Natural killer cell (primary cell): ENCODE data around the gene ELOB. TPM values are rescaled to one million over a fixed set of nuclear protein-coding genes. Genes with fewer than 3 reads are reported as not detected.
A peak's percentile ranks its signal among the peaks of the same experiment; 100 is the strongest.

Experiments used
- ATAC-seq, 3 donors: fragments of 150-1000 bp in 2 of 3; fragments of 200-7000 bp in 1 of 3; cut with Tn5 transposase; 1 replicate in 1 of 3; 2 replicates in 2 of 3; pipeline ENCODE4 v1.10.0; 2021; ENCODE audit warnings: mild to moderate bottlenecking in 2 of 3, moderate library complexity in 2 of 3
- DNase-seq, 2 donors: peaks; one replicate each; pipeline versions ENCODE4 v3.0.0 to v3.0.0-alpha.2; 2013 to 2021; ENCODE audit warnings: mixed read lengths in 1 of 2
- H3K27ac ChIP-seq: one replicate; pipeline ENCODE4 v1.5.1; 2013; ENCODE audit warnings: mild to moderate bottlenecking, low read length
- H3K27me3 ChIP-seq: one replicate; pipeline ENCODE4 v1.6.1; 2013; ENCODE audit warnings: low read length; ENCODE audit not compliant: control insufficient read depth, insufficient read depth
- H3K36me3 ChIP-seq: one replicate; pipeline ENCODE4 v1.6.1; 2013; ENCODE audit warnings: low read length; ENCODE audit not compliant: control insufficient read depth, insufficient read depth
- H3K4me1 ChIP-seq: one replicate; pipeline ENCODE4 v1.6.1; 2013; ENCODE audit warnings: low read length; ENCODE audit not compliant: control insufficient read depth, insufficient read depth
- H3K4me3 ChIP-seq: one replicate; pipeline ENCODE4 v1.5.1; 2013; ENCODE audit warnings: low read length
- H3K9me3 ChIP-seq: one replicate; pipeline ENCODE4 v1.6.1; 2013; ENCODE audit warnings: low read length; ENCODE audit not compliant: control insufficient read depth, insufficient read depth
- H3K27ac Mint-ChIP-seq, 2 donors: one replicate each; pipeline ENCODE4 v1.8.0; 2022; ENCODE audit warnings: mild to moderate bottlenecking in 2 of 2, mixed read lengths in 2 of 2, moderate library complexity in 1 of 2
- H3K27me3 Mint-ChIP-seq, 2 donors: one replicate each; pipeline ENCODE4 v1.8.0; 2022; ENCODE audit warnings: low read depth in 2 of 2, mixed read lengths in 2 of 2
- H3K36me3 Mint-ChIP-seq: one replicate; pipeline ENCODE4 v1.8.0; 2022; ENCODE audit warnings: mixed read lengths
- H3K4me1 Mint-ChIP-seq, 2 donors: one replicate each; pipeline ENCODE4 v1.8.0; 2022; ENCODE audit warnings: mixed read lengths in 2 of 2
- H3K4me3 Mint-ChIP-seq: one replicate; pipeline ENCODE4 v1.8.0; 2022; ENCODE audit warnings: mild to moderate bottlenecking, moderate library complexity, mixed read lengths
- H3K9me3 Mint-ChIP-seq, 2 donors: one replicate each; pipeline ENCODE4 v1.8.0; 2022; ENCODE audit warnings: mixed read lengths in 2 of 2
- WGBS: methylation state at CpG from one replicate; pipeline ENCODE4 v1.1.7; 2013; ENCODE audit warnings: missing lambda C conversion rate; ENCODE audit not compliant: insufficient coverage; 5-methylcytosine and 5-hydroxymethylcytosine counted together
- intact Hi-C: fragments of 100-400 bp; cut with micrococcal nuclease; formaldehyde crosslinking; loops from one replicate; pipeline ENCODE4 v1.14.2; 2022
- total RNA-seq, 4 donors: library from RNA; stranded (reverse); fragments of 120-200 nt in 1 of 4; gene quantifications; one replicate each; pipeline versions ENCODE4 v1.2.3 to v1.2.4, GENCODE V29; 2013 to 2022
- TF ChIP-seq, protein P1 (sequence below): fragments of 200-600 bp; IDR thresholded peaks from one replicate; pipeline ENCODE4 v1.8.0; 2022; ENCODE audit warnings: antibody characterized with exemption

The ELOB gene
- total RNA-seq, 3 donors from 2014 or later (not counting 1 experiment from before 2014, with no cell fraction given): 146 to 207 (median 161) TPM

DNA sequence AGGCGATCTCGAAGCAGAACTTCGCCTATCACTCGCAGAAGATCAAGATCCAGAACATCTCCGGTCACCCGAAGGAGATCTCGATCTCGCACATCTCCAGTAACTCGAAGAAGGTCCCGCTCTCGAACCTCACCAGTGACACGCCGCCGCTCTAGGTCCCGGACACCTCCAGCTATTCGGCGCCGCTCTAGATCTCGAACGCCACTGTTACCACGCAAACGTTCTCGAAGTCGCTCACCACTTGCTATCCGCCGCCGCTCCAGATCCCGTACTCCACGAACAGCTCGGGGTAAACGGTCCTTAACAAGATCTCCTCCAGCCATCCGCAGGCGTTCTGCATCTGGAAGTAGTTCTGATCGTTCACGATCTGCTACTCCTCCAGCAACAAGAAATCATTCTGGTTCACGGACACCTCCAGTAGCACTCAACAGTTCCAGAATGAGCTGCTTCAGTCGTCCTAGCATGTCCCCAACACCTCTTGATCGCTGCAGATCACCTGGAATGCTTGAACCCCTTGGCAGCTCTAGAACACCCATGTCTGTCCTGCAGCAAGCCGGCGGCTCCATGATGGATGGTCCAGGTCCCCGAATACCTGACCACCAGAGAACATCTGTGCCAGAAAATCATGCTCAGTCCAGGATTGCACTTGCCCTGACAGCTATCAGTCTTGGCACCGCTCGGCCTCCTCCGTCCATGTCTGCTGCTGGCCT, 10.5 kb downstream of the ELOB start:
- Histone ChIP-seq H3K4me1 (peaks cover 15% of the 10 kb centered on the region), H3K36me3 (peaks cover 99% of the 10 kb centered on the region), H3K4me3 (no peak overlapping the region), H3K27me3 (no peaks in the 10 kb centered on the region), H3K27ac (no peak overlapping the region), H3K9me3 (no peaks in the 10 kb centered on the region)
- Mint-ChIP-seq H3K36me3 (peaks cover 19% of the 10 kb centered on the region), H3K27me3 (no peaks in the 10 kb centered on the region), H3K9me3 (no peaks in the 10 kb centered on the region), H3K4me1 (peaks cover 24 to 47% of the 10 kb centered on the region in 2 donors), H3K4me3 (peak overlapping the region; percentile 55), H3K27ac (peak overlapping the region; percentile 75 to 84)
- peak in 1 of 2 donors; percentile 19 for DNase-seq
- TF ChIP-seq, protein P1, sequence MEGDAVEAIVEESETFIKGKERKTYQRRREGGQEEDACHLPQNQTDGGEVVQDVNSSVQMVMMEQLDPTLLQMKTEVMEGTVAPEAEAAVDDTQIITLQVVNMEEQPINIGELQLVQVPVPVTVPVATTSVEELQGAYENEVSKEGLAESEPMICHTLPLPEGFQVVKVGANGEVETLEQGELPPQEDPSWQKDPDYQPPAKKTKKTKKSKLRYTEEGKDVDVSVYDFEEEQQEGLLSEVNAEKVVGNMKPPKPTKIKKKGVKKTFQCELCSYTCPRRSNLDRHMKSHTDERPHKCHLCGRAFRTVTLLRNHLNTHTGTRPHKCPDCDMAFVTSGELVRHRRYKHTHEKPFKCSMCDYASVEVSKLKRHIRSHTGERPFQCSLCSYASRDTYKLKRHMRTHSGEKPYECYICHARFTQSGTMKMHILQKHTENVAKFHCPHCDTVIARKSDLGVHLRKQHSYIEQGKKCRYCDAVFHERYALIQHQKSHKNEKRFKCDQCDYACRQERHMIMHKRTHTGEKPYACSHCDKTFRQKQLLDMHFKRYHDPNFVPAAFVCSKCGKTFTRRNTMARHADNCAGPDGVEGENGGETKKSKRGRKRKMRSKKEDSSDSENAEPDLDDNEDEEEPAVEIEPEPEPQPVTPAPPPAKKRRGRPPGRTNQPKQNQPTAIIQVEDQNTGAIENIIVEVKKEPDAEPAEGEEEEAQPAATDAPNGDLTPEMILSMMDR: no peak
- no peak for ATAC-seq
- WGBS: 98% methylated on average over 44 of the region's 44 CpGs
- intact Hi-C loops: no loop called here

DNA sequence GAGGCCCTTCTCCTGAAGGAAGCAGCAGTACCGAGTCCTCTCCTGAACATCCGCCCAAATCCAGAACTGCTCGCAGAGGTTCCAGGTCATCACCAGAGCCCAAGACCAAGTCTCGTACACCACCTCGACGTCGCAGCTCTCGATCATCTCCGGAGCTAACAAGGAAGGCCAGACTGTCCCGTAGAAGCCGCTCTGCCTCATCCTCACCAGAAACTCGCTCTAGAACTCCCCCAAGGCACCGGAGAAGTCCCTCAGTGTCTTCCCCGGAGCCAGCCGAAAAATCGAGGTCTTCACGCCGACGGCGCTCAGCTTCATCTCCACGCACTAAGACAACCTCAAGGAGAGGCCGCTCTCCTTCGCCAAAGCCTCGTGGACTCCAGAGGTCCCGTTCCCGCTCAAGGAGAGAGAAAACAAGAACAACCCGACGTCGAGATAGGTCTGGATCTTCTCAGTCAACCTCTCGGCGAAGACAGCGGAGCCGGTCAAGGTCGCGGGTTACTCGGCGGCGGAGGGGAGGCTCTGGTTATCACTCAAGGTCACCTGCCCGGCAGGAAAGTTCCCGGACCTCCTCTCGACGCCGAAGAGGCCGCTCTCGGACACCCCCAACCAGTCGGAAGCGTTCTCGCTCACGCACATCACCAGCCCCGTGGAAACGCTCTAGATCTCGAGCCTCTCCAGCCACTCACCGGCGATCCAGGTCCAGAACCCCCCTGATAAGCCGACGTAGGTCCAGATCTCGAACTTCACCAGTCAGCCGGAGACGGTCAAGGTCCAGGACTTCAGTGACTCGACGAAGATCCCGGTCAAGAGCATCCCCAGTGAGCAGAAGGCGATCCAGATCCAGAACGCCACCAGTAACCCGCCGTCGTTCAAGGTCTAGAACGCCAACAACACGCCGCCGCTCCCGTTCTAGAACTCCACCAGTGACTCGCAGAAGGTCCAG, 11.3 kb downstream of the ELOB start:
- Mint-ChIP-seq H3K36me3 (peaks cover 27% of the 10 kb centered on the region), H3K4me3 (peak overlapping the region; percentile 17), H3K4me1 (peaks cover 30 to 51% of the 10 kb centered on the region in 2 donors), H3K27ac (peak overlapping the region; percentile 75 to 84), H3K9me3 (no peaks in the 10 kb centered on the region), H3K27me3 (no peaks in the 10 kb centered on the region)
- TF ChIP-seq, protein P1: no peak
- Histone ChIP-seq H3K36me3 (peaks cover 100% of the 10 kb centered on the region), H3K4me1 (peaks cover 14% of the 10 kb centered on the region), H3K27me3 (no peaks in the 10 kb centered on the region), H3K9me3 (no peaks in the 10 kb centered on the region), H3K27ac (no peak overlapping the region), H3K4me3 (no peak overlapping the region)
- DNase-seq (peak in 1 of 2 donors; percentile 20), ATAC-seq (no peak)
- intact Hi-C loops: no loop called here
- 98% methylated on average over 73 of the region's 73 CpGs for WGBS

DNA sequence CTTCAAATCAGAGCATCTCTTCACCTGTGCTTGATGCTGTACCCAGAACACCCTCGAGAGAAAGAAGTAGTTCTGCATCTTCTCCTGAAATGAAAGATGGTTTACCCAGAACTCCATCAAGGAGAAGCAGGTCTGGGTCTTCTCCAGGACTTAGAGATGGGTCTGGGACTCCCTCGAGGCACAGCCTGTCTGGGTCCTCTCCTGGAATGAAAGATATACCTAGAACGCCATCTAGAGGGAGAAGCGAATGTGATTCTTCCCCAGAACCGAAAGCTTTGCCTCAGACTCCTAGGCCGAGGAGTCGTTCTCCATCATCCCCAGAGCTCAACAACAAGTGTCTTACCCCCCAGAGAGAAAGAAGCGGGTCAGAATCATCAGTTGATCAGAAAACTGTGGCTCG, 12.4 kb downstream of the ELOB start:
- Mint-ChIP-seq H3K36me3 (peaks cover 30% of the 10 kb centered on the region), H3K4me3 (no peak overlapping the region), H3K9me3 (no peaks in the 10 kb centered on the region), H3K27me3 (no peaks in the 10 kb centered on the region), H3K27ac (peak overlapping the region; percentile 75 to 84), H3K4me1 (peaks cover 32 to 56% of the 10 kb centered on the region in 2 donors)
- no peaks in the 10 kb centered on the region for H3K9me3 ChIP-seq
- 92% methylated on average over 9 of the region's 9 CpGs for WGBS
- DNase-seq (peak in 1 of 2 donors; percentile 25), ATAC-seq (no peak)
- no peak overlapping the region for H3K4me3 ChIP-seq
- TF ChIP-seq, protein P1: no peak
- peaks cover 100% of the 10 kb centered on the region for H3K36me3 ChIP-seq
- peaks cover 3% of the 10 kb centered on the region for H3K4me1 ChIP-seq
- intact Hi-C loops: no loop called here
- H3K27me3 ChIP-seq: no peaks in the 10 kb centered on the region
- H3K27ac ChIP-seq: no peak overlapping the region
